ENCODE data around the gene PRDM15. TPM values are rescaled to one million over a fixed set of nuclear protein-coding genes. Genes with fewer than 3 reads are reported as not detected.

The PRDM15 gene
- total and polyA plus RNA-seq, 4 donors: 1.2 to 5.7 (median 2.1) TPM

- no peak overlapping the region for H3K9ac ChIP-seq (ENCODE audit: low read depth in 1 of 2, low read length in 2 of 2)
- WGBS: 76% methylated on average over 22 of the region's 22 CpGs
Observed at GRCh38 chr21:41885341-41886024, 6.3 kb upstream of the PRDM15 start.

More at GRCh38 chr21:41885341-41886024, 6.3 kb upstream of the PRDM15 start:
- Histone ChIP-seq H3K4me3 (ENCODE audit: low read depth in 1 of 3, low read length in 3 of 3) (no peak overlapping the region), H3K4me1 (ENCODE audit: control insufficient read depth in 4 of 4, insufficient read depth in 4 of 4, low read length in 3 of 4) (no peaks in the 10 kb centered on the region), H3K36me3 (ENCODE audit: control insufficient read depth in 4 of 4, insufficient read depth in 3 of 4, low read depth in 1 of 4, low read length in 3 of 4) (peaks cover 0 to 6% (median 2%) of the 10 kb centered on the region in 4 donors), H3K27ac (ENCODE audit: low read depth in 1 of 2, low read length in 2 of 2) (no peak overlapping the region), H3K9me3 (ENCODE audit: control insufficient read depth in 4 of 4, low read length in 3 of 4) (no peaks in the 10 kb centered on the region), H3K27me3 (ENCODE audit: control insufficient read depth in 4 of 4, insufficient read depth in 4 of 4, low read length in 3 of 4) (no peaks in the 10 kb centered on the region)
- TF ChIP-seq SP1 (IDR thresholded peaks at IDR 0.05): no peak
- TF ChIP-seq YY1 (IDR thresholded peaks at IDR 0.05): no peak
- TF ChIP-seq REST (IDR thresholded peaks at IDR 0.05): no peak
- TF ChIP-seq FOXA1 (IDR thresholded peaks at IDR 0.05): no peak
- no peak for TF ChIP-seq MAX (IDR thresholded peaks at IDR 0.05)
- no peak for TF ChIP-seq ATF3 (IDR thresholded peaks at IDR 0.05)
- no peak for TF ChIP-seq NR2F2 (IDR thresholded peaks at IDR 0.05)
- no peak for TF ChIP-seq HNF4A (conservative IDR thresholded peaks at IDR 0.05)
- TF ChIP-seq GABPA (IDR thresholded peaks at IDR 0.05 in 1 of 2, conservative IDR thresholded peaks at IDR 0.05 in 1 of 2): no peak
- no peak for TF ChIP-seq RXRA (IDR thresholded peaks at IDR 0.05)
- TF ChIP-seq HNF4G (IDR thresholded peaks at IDR 0.05): no peak
- no peak for TF ChIP-seq EGR1 (IDR thresholded peaks at IDR 0.05; ENCODE audit: low read depth in 2 of 2)
- TF ChIP-seq ZBTB33 (IDR thresholded peaks at IDR 0.05): no peak
- TF ChIP-seq TAF1 (conservative IDR thresholded peaks at IDR 0.05): no peak
- no peak for DNase-seq (ENCODE audit: low spot score)

All from liver (tissue), 9 donors.